ENCODE results near the gene PLEKHO1. TPM values are rescaled to one million over a fixed set of nuclear protein-coding genes. Genes with fewer than 3 reads are reported as not detected.
"Not testable (repeated sequence)": the region's sequence is repeated elsewhere in the genome, so short reads cannot be mapped to it uniquely, and the experiment has no call there.

PLEKHO1 gene
- total RNA-seq, 2 donors from 2014 or later, result 5.4 to 30.8 TPM

DNA sequence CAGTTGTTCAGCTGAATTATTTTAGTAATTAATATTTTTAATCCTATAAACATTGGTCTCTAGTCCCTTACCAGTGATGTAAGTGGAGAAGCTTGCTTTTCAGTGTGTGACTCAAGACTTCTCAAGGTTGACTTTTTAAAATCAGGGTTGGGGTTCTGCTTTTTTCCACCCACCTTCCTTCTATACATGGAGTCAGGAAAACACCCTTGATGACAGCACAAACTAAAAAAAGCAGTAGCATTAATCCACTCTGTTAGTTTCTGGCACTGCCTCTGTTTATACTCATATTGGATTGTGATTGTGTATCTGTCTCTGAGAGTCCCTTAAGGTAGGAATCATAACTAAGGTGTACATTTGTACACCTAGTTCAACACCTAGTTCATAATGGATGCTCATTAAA lies 8.3 kb upstream of the PLEKHO1 start:
- H3K9ac ChIP-seq (ENCODE audit: low read depth in 2 of 2, low read length in 2 of 2), result no peak overlapping the region
- H3K4me1 ChIP-seq, result no peaks in the 10 kb centered on the region
- intact Hi-C loops (cut with DNase I), result no loop called here
- no peaks in the 10 kb centered on the region for H3K36me3 ChIP-seq
- no peak overlapping the region for H3K27ac ChIP-seq
- DNase-seq, result no peak
- TF ChIP-seq, protein P1, sequence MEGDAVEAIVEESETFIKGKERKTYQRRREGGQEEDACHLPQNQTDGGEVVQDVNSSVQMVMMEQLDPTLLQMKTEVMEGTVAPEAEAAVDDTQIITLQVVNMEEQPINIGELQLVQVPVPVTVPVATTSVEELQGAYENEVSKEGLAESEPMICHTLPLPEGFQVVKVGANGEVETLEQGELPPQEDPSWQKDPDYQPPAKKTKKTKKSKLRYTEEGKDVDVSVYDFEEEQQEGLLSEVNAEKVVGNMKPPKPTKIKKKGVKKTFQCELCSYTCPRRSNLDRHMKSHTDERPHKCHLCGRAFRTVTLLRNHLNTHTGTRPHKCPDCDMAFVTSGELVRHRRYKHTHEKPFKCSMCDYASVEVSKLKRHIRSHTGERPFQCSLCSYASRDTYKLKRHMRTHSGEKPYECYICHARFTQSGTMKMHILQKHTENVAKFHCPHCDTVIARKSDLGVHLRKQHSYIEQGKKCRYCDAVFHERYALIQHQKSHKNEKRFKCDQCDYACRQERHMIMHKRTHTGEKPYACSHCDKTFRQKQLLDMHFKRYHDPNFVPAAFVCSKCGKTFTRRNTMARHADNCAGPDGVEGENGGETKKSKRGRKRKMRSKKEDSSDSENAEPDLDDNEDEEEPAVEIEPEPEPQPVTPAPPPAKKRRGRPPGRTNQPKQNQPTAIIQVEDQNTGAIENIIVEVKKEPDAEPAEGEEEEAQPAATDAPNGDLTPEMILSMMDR (IDR thresholded peaks at IDR 0.05), result no peak
- no peaks in the 10 kb centered on the region for H3K27me3 ChIP-seq
- no peaks in the 10 kb centered on the region for H3K9me3 ChIP-seq
- no peak overlapping the region for H3K4me3 ChIP-seq

DNA sequence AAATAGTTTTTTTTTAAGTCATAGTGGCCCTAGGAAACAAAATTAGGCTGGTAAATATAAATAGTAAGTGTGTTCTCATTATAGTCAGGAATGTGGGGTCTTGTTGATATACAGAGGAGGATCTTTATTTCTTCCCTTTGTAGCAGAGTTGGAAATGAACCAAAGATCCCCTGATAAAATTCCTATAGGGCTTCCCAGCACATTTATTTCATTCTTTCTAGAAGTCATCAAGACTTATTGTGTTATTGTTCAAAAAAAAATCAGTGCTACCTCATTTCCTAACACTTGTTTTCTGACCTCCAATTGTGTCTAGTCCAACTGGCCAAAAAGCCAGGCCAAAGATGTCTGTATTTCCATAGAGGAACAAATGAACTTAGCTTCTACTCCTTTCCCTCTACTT lies 7.6 kb upstream of the PLEKHO1 start:
- intact Hi-C loops (cut with DNase I), result no loop called here
- Histone ChIP-seq H3K27ac (no peak overlapping the region), H3K4me1 (no peaks in the 10 kb centered on the region), H3K27me3 (no peaks in the 10 kb centered on the region), H3K36me3 (no peaks in the 10 kb centered on the region), H3K9ac (ENCODE audit: low read depth in 2 of 2, low read length in 2 of 2) (no peak overlapping the region), H3K9me3 (no peaks in the 10 kb centered on the region), H3K4me3 (no peak overlapping the region)
- no peak for DNase-seq
- TF ChIP-seq, protein P1 (IDR thresholded peaks at IDR 0.05), result no peak

DNA sequence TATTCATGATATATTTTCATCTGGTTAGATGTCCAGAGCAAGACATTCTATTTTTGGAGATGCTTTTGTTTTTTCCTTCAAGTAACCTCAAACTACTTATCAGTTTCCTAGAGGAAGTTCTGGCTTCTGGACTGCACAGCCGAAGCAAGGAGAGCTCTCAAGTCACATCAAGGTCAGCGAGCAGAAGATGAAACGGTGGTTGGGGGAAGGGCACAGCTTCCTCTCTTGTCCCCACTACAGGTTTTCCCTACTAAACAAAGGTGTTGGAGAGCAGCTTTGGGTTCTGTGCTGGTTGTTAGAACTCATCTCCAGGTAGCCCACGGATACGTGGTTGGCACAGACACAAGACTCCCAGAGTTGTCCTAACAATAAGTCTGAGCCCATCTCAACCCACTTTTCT lies 5.1 kb upstream of the PLEKHO1 start:
- Histone ChIP-seq H3K9ac (ENCODE audit: low read depth in 2 of 2, low read length in 2 of 2) (no peak overlapping the region), H3K4me3 (no peak overlapping the region), H3K27me3 (peaks cover 5% of the 10 kb centered on the region), H3K4me1 (no peaks in the 10 kb centered on the region), H3K27ac (no peak overlapping the region), H3K9me3 (no peaks in the 10 kb centered on the region), H3K36me3 (no peaks in the 10 kb centered on the region)
- TF ChIP-seq, protein P1 (IDR thresholded peaks at IDR 0.05), result no peak
- DNase-seq, result no peak
- intact Hi-C loops (cut with DNase I), result no loop called here

DNA sequence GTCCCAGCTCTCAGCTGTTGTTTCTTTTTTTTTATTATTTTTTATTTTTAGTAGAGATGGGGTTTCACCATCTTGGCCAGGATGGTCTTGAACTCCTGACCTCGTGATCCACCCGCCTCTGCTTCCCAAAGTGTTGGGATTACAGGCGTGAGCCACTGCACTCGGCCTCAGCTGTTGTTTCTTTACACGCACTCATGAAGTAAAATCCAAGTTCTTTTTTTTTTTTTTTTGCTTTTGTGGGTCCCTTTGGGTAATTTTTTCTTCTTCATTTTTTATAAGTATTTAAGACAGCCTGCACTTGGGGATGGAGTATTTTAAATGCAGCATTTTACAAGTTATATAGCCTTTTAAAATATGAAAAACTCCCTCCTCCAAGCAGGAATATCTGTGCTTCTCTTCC lies 3.7 kb upstream of the PLEKHO1 start:
- H3K9ac ChIP-seq (ENCODE audit: low read depth in 2 of 2, low read length in 2 of 2); H3K4me1 ChIP-seq; H3K9me3 ChIP-seq; H3K4me3 ChIP-seq; DNase-seq; intact Hi-C loops (cut with DNase I); H3K27ac ChIP-seq; H3K36me3 ChIP-seq: not testable (repeated sequence)
- peaks cover 11% of the 10 kb centered on the region for H3K27me3 ChIP-seq

GRCh38 chr1:150146849-150147542 lies 2.7 kb upstream of the PLEKHO1 start:
- TF ChIP-seq, protein P1 (IDR thresholded peaks at IDR 0.05), result no peak

GRCh38 chr1:150148837-150149270 lies 862 bp upstream of the PLEKHO1 start:
- intact Hi-C loops (cut with DNase I), result no loop called here
- TF ChIP-seq, protein P1 (IDR thresholded peaks at IDR 0.05), result no peak
- Histone ChIP-seq H3K36me3 (no peaks in the 10 kb centered on the region), H3K27ac (peak overlapping the region; percentile 83), H3K9ac (ENCODE audit: low read depth in 2 of 2, low read length in 2 of 2) (peak overlapping the region in 1 of 2 donors; percentile 73), H3K4me3 (peak overlapping the region; percentile 56), H3K27me3 (peaks cover 11% of the 10 kb centered on the region), H3K4me1 (peaks cover 6% of the 10 kb centered on the region), H3K9me3 (no peaks in the 10 kb centered on the region)
- DNase-seq, result no peak

More at GRCh38 chr1:150146849-150147542, 2.7 kb upstream of the PLEKHO1 start:
- Histone ChIP-seq H3K9me3 (no peaks in the 10 kb centered on the region), H3K4me1 (peaks cover 5% of the 10 kb centered on the region), H3K36me3 (no peaks in the 10 kb centered on the region), H3K27ac (no peak overlapping the region), H3K9ac (ENCODE audit: low read depth in 2 of 2, low read length in 2 of 2) (no peak overlapping the region), H3K4me3 (no peak overlapping the region), H3K27me3 (peaks cover 11% of the 10 kb centered on the region)
- DNase-seq, result no peak
- intact Hi-C loops (cut with DNase I), result no loop called here
